Progenitor cell of endocrine pancreas (in vitro differentiated cells): ENCODE results near the gene LGMN. TPM values are rescaled to one million over a fixed set of nuclear protein-coding genes. Genes with fewer than 3 reads are reported as not detected.

Experiments used
- DNase-seq: peaks from one replicate; pipeline ENCODE4 v3.0.0; 2021; ENCODE audit warnings: low spot score; ENCODE audit not compliant: unreplicated experiment
- H3K27ac Mint-ChIP-seq: 2 replicates; pipeline ENCODE4 v1.8.0; 2021; ENCODE audit warnings: mild to moderate bottlenecking, moderate library complexity, mixed read lengths
- H3K27me3 Mint-ChIP-seq: 2 replicates; pipeline ENCODE4 v1.8.0; 2021; ENCODE audit warnings: mixed read lengths
- H3K36me3 Mint-ChIP-seq: 2 replicates; pipeline ENCODE4 v1.8.0; 2022; ENCODE audit warnings: mixed read lengths; ENCODE audit not compliant: insufficient read depth
- H3K4me1 Mint-ChIP-seq: 2 replicates; pipeline ENCODE4 v1.8.0; 2021; ENCODE audit warnings: low read depth, mixed read lengths
- H3K4me3 Mint-ChIP-seq: 2 replicates; pipeline ENCODE4 v1.8.0; 2021; ENCODE audit warnings: low read depth, mild to moderate bottlenecking, moderate library complexity, mixed read lengths
- H3K9me3 Mint-ChIP-seq: 2 replicates; pipeline ENCODE4 v1.8.0; 2021; ENCODE audit warnings: low read depth, mixed read lengths
- CTCF ChIP-seq: fragments of 200-600 bp; sonication (generic); IDR thresholded peaks from one replicate; pipeline ENCODE4 v1.5.0; 2021; ENCODE audit warnings: antibody characterized with exemption, mild to moderate bottlenecking; ENCODE audit not compliant: unreplicated experiment
- total RNA-seq: library from RNA; stranded (reverse); gene quantifications from 2 replicates; pipeline ENCODE4 v1.2.1, GENCODE V29; 2021

Gene LGMN
- total RNA-seq, 1 donor from 2014 or later = 63.3 TPM

GRCh38 chr14:92724516-92725340 is 23.7 kb downstream of the LGMN start:
- TF ChIP-seq CTCF = no peak
- peaks cover 27% of the 10 kb centered on the region for H3K36me3 Mint-ChIP-seq
- H3K27me3 Mint-ChIP-seq = no peaks in the 10 kb centered on the region
- H3K9me3 Mint-ChIP-seq = peaks cover 10% of the 10 kb centered on the region
- H3K4me3 Mint-ChIP-seq = no peak overlapping the region
- no peak overlapping the region for H3K27ac Mint-ChIP-seq
- peaks cover 26% of the 10 kb centered on the region for H3K4me1 Mint-ChIP-seq
- no peak for DNase-seq

- Mint-ChIP-seq H3K4me3 (no peak overlapping the region), H3K27me3 (no peaks in the 10 kb centered on the region), H3K4me1 (peaks cover 25% of the 10 kb centered on the region), H3K9me3 (peaks cover 4% of the 10 kb centered on the region), H3K36me3 (peaks cover 19% of the 10 kb centered on the region), H3K27ac (peak overlapping the region; percentile 63)
- DNase-seq = no peak
- no peak for TF ChIP-seq CTCF
These were observed 28.5 kb downstream of the LGMN start for GRCh38 chr14:92719890-92720323.

- peaks cover 17% of the 10 kb centered on the region for H3K36me3 Mint-ChIP-seq
- H3K27ac Mint-ChIP-seq = peak overlapping the region; percentile 63
- H3K27me3 Mint-ChIP-seq = no peaks in the 10 kb centered on the region
- peaks cover 20% of the 10 kb centered on the region for H3K4me1 Mint-ChIP-seq
- DNase-seq = no peak
- peaks cover 4% of the 10 kb centered on the region for H3K9me3 Mint-ChIP-seq
- TF ChIP-seq CTCF = no peak
- no peak overlapping the region for H3K4me3 Mint-ChIP-seq
These were observed 29.0 kb downstream of the LGMN start for GRCh38 chr14:92719421-92719820.

GRCh38 chr14:92718664-92719063 is 29.8 kb downstream of the LGMN start:
- H3K27ac Mint-ChIP-seq = no peak overlapping the region
- TF ChIP-seq CTCF = no peak
- no peak for DNase-seq
- no peak overlapping the region for H3K4me3 Mint-ChIP-seq
- no peaks in the 10 kb centered on the region for H3K27me3 Mint-ChIP-seq
- peaks cover 4% of the 10 kb centered on the region for H3K9me3 Mint-ChIP-seq
- peaks cover 16% of the 10 kb centered on the region for H3K4me1 Mint-ChIP-seq
- peaks cover 13% of the 10 kb centered on the region for H3K36me3 Mint-ChIP-seq

- peaks cover 9% of the 10 kb centered on the region for H3K36me3 Mint-ChIP-seq
- peaks cover 1% of the 10 kb centered on the region for H3K9me3 Mint-ChIP-seq
- peaks cover 13% of the 10 kb centered on the region for H3K4me1 Mint-ChIP-seq
- DNase-seq = no peak
- H3K27me3 Mint-ChIP-seq = no peaks in the 10 kb centered on the region
- peak overlapping the region; percentile 38 for H3K27ac Mint-ChIP-seq
- no peak for TF ChIP-seq CTCF
- H3K4me3 Mint-ChIP-seq = no peak overlapping the region
These were observed 30.8 kb downstream of the LGMN start for GRCh38 chr14:92717571-92718042.
